H1 (cell line): ENCODE data around the gene RNF13. TPM values are rescaled to one million over a fixed set of nuclear protein-coding genes. Genes with fewer than 3 reads are reported as not detected.

Experiments used
- CTCF ChIA-PET: fragments of 300-600 bp; sonication (Branson Sonifier 250); formaldehyde crosslinking; loops from one replicate; lab custom pipeline; 2021; ENCODE audit not compliant: partially characterized antibody; lab: Charles Lee
- POLR2A ChIA-PET: fragments of 300-600 bp; sonication (Branson Sonifier 250); formaldehyde crosslinking; loops from one replicate; lab custom pipeline; 2021; ENCODE audit warnings: inconsistent platforms; ENCODE audit not compliant: partially characterized antibody; lab: Charles Lee
- DNase-seq, 2 experiments: peaks; one replicate each; pipeline versions ENCODE4 v3.0.0 to v3.0.0-alpha.2; 2010 to 2022; ENCODE audit warnings: low spot score in 2 of 2, low read depth in 1 of 2, mixed read lengths in 1 of 2
- FAIRE-seq: peaks from 2 replicates; lab custom pipeline; 2011; peaks lifted over from hg19 to GRCh38; lab: Jason Lieb, UNC
- H2AFZ ChIP-seq: 2 replicates; pipeline ENCODE4 v1.8.1; 2012; ENCODE audit warnings: low read length, inconsistent platforms
- H2AK5ac ChIP-seq: 2 replicates; pipeline ENCODE4 v1.6.1; 2013; ENCODE audit warnings: low read depth, low read length
- H2BK120ac ChIP-seq: replicated peaks from 2 replicates; pipeline ENCODE3; 2013; ENCODE audit warnings: low read depth, low read length, inconsistent platforms
- H2BK12ac ChIP-seq: 2 replicates; pipeline ENCODE4 v1.6.1; 2013; ENCODE audit warnings: low read depth, low read length
- H2BK15ac ChIP-seq: 2 replicates; pipeline ENCODE4 v1.6.1; 2013; ENCODE audit warnings: low read length
- H2BK20ac ChIP-seq: 2 replicates; pipeline ENCODE4 v1.6.1; 2013; ENCODE audit warnings: low read length
- H2BK5ac ChIP-seq: 2 replicates; pipeline ENCODE4 v1.6.1; 2013; ENCODE audit warnings: low read depth, low read length
- H3K14ac ChIP-seq: 2 replicates; pipeline ENCODE4 v1.6.1; 2013; ENCODE audit warnings: inconsistent platforms; ENCODE audit not compliant: insufficient read length
- H3K18ac ChIP-seq: 2 replicates; pipeline ENCODE4 v1.6.1; 2013; ENCODE audit warnings: low read length; ENCODE audit errors: extremely low read depth
- H3K23ac ChIP-seq: 2 replicates; pipeline ENCODE4 v1.6.1; 2013; ENCODE audit warnings: inconsistent platforms; ENCODE audit not compliant: insufficient read length
- H3K23me2 ChIP-seq: 2 replicates; pipeline ENCODE4 v1.6.1; 2013; ENCODE audit warnings: low read depth, low read length
- H3K27ac ChIP-seq: 2 replicates; pipeline ENCODE4 v1.6.1; 2011; ENCODE audit warnings: low read depth, low read length, inconsistent platforms
- H3K27me3 ChIP-seq, 4 experiments: replicated peaks in 1 of 4; 1 replicate in 1 of 4; 2 replicates in 3 of 4; pipeline versions ENCODE4 v1.6.1 to v1.8.1; 2011 to 2013; ENCODE audit warnings: low read length in 3 of 4, mild to moderate bottlenecking in 3 of 4, inconsistent platforms in 2 of 4, mixed read lengths in 2 of 4, moderate library complexity in 1 of 4; ENCODE audit not compliant: control insufficient read depth in 3 of 4, insufficient read depth in 3 of 4; ENCODE audit errors: extremely low read depth in 1 of 4
- H3K36me3 ChIP-seq, 4 experiments: 2 replicates each; pipeline versions ENCODE4 v1.6.1 to v1.8.1; 2011 to 2013; ENCODE audit warnings: mild to moderate bottlenecking in 4 of 4, low read length in 3 of 4, moderate library complexity in 2 of 4, control low read depth in 1 of 4, inconsistent platforms in 1 of 4; ENCODE audit not compliant: insufficient read depth in 4 of 4, control insufficient read depth in 2 of 4
- H3K4ac ChIP-seq: replicated peaks from 2 replicates; pipeline ENCODE3; 2013; ENCODE audit warnings: low read length, low read depth, mixed read lengths, inconsistent platforms; ENCODE audit not compliant: insufficient read length
- H3K4me1 ChIP-seq, 4 experiments: replicated peaks in 1 of 4; 1 replicate in 1 of 4; 2 replicates in 3 of 4; pipeline versions ENCODE4 v1.6.1 to v1.8.1; 2011 to 2013; ENCODE audit warnings: low read length in 3 of 4, inconsistent platforms in 2 of 4, mixed read lengths in 1 of 4; ENCODE audit not compliant: insufficient read depth in 4 of 4, control insufficient read depth in 3 of 4
- H3K4me2 ChIP-seq, 2 experiments: 2 replicates each; pipeline versions ENCODE4 v1.6.1 to v1.8.1; 2011 to 2013; ENCODE audit warnings: low read depth in 2 of 2, low read length in 2 of 2, control low read depth in 1 of 2, inconsistent platforms in 1 of 2, mild to moderate bottlenecking in 1 of 2; ENCODE audit not compliant: insufficient read depth in 1 of 2
- H3K4me3 ChIP-seq, 4 experiments: fragments of 200-600, 300-600 bp in 1 of 4; sonication (generic), shearing (Covaris generic), sonication (Bioruptor Twin) in 1 of 4; 2 replicates each; pipeline versions ENCODE4 v1.5.1 to v1.8.1; 2011 to 2016; ENCODE audit warnings: low read length in 4 of 4, low read depth in 3 of 4, control low read depth in 2 of 4, inconsistent platforms in 2 of 4, mild to moderate bottlenecking in 2 of 4, mixed read lengths in 1 of 4, moderate library complexity in 1 of 4; ENCODE audit not compliant: insufficient read depth in 2 of 4; ENCODE audit errors: extremely low read depth in 1 of 4
- H3K56ac ChIP-seq: replicated peaks from 2 replicates; pipeline ENCODE3; 2013; ENCODE audit warnings: low read depth, mild to moderate bottlenecking, mixed read lengths, low read length, inconsistent platforms; ENCODE audit not compliant: insufficient read length
- H3K79me1 ChIP-seq: 2 replicates; pipeline ENCODE4 v1.6.1; 2013; ENCODE audit warnings: low read depth, low read length, control low read depth
- H3K79me2 ChIP-seq, 2 experiments: 2 replicates each; pipeline versions ENCODE4 v1.6.1 to v1.8.1; 2012 to 2013; ENCODE audit warnings: low read length in 2 of 2, mild to moderate bottlenecking in 2 of 2, inconsistent platforms in 1 of 2; ENCODE audit not compliant: insufficient read depth in 2 of 2, control insufficient read depth in 1 of 2
- H3K9ac ChIP-seq, 4 experiments: replicated peaks in 1 of 4; 1 replicate in 1 of 4; 2 replicates in 3 of 4; pipeline versions ENCODE4 v1.6.1 to v1.8.1; 2011 to 2013; ENCODE audit warnings: low read depth in 3 of 4, low read length in 3 of 4, control low read depth in 2 of 4, mild to moderate bottlenecking in 2 of 4, moderate library complexity in 2 of 4, inconsistent platforms in 1 of 4; ENCODE audit errors: extremely low read depth in 1 of 4
- H3K9me3 ChIP-seq, 2 experiments: 2 replicates each; pipeline versions ENCODE4 v1.6.1 to v1.8.1; 2012 to 2013; ENCODE audit warnings: mild to moderate bottlenecking in 2 of 2, moderate library complexity in 2 of 2, control low read depth in 1 of 2, inconsistent platforms in 1 of 2, low read depth in 1 of 2, low read length in 1 of 2, mixed read lengths in 1 of 2; ENCODE audit not compliant: insufficient read depth in 2 of 2
- H4K20me1 ChIP-seq, 2 experiments: replicated peaks in 1 of 2; 2 replicates each; pipeline versions ENCODE3 to v1.8.1; 2011 to 2013; ENCODE audit warnings: inconsistent platforms in 2 of 2, low read length in 2 of 2, mild to moderate bottlenecking in 1 of 2; ENCODE audit not compliant: insufficient read depth in 2 of 2, control insufficient read depth in 1 of 2
- H4K5ac ChIP-seq: 2 replicates; pipeline ENCODE4 v1.6.1; 2013; ENCODE audit warnings: low read length, low read depth, mixed read lengths, inconsistent platforms; ENCODE audit not compliant: insufficient read length
- H4K8ac ChIP-seq: 2 replicates; pipeline ENCODE4 v1.8.0; 2013; ENCODE audit warnings: mild to moderate bottlenecking, moderate library complexity, low read length, inconsistent platforms; ENCODE audit not compliant: insufficient read depth; ENCODE audit errors: extremely low read depth
- H4K91ac ChIP-seq: replicated peaks from 2 replicates; pipeline ENCODE3; 2013; ENCODE audit warnings: low read length, mixed read lengths, inconsistent platforms; ENCODE audit not compliant: insufficient read length
- CBX8 ChIP-seq: fragments of 300-800, 300-1000 bp; sonication (generic); IDR thresholded peaks from 2 replicates; pipeline ENCODE4 v1.7.1; 2016; ENCODE audit warnings: low read depth, low read length, borderline replicate concordance
- GABPA ChIP-seq: IDR thresholded peaks from 2 replicates; pipeline ENCODE4 v1.6.1; 2011; ENCODE audit warnings: mild to moderate bottlenecking, low read length, moderate library complexity, borderline replicate concordance; ENCODE audit not compliant: insufficient read depth
- KDM5A ChIP-seq: fragments of 200-600 bp; IDR thresholded peaks from 2 replicates; pipeline ENCODE4 v1.7.1; 2012; ENCODE audit warnings: mild to moderate bottlenecking, low read length, inconsistent platforms, mixed read lengths
- POLR2A ChIP-seq, 2 experiments: IDR thresholded peaks; 1 replicate in 1 of 2; 2 replicates in 1 of 2; pipeline ENCODE4 v1.6.1; 2011; ENCODE audit warnings: low read depth in 2 of 2, low read length in 2 of 2, mild to moderate bottlenecking in 2 of 2; ENCODE audit errors: control extremely low read depth in 1 of 2
- TBP ChIP-seq: IDR thresholded peaks from 2 replicates; pipeline ENCODE4 v1.6.1; 2011; ENCODE audit warnings: low read depth, low read length, improper control_type of control experiment
- ZNF274 ChIP-seq: IDR thresholded peaks from 2 replicates; pipeline ENCODE4 v1.7.0; 2012; ENCODE audit warnings: low read length, borderline replicate concordance; ENCODE audit errors: extremely low read depth
- WGBS, 2 experiments: shearing (Covaris generic) in 1 of 2; methylation state at CpG; one replicate each; pipeline versions ENCODE4 v1.1.6 to v1.1.7; 2013 to 2015; ENCODE audit warnings: low lambda C conversion rate in 2 of 2, mixed read lengths in 2 of 2, inconsistent platforms in 1 of 2, low coverage in 1 of 2, missing lambda C conversion rate in 1 of 2; ENCODE audit not compliant: insufficient replicate concordance in 2 of 2, insufficient coverage in 1 of 2, insufficient read length in 1 of 2; ENCODE audit errors: extremely low coverage in 1 of 2, missing lambda C conversion rate in 1 of 2; 5-methylcytosine and 5-hydroxymethylcytosine counted together
- polyA plus RNA-seq, 7 experiments: library from polyadenylated mRNA; depleted of rRNA in 3 of 7; stranded (reverse) in 5 of 7; unstranded in 2 of 7; fragments of >200 nt in 5 of 7; fragments of 200-250 nt in 2 of 7; gene quantifications; 1 replicate in 5 of 7; 2 replicates in 1 of 7; 4 replicates in 1 of 7; pipeline versions ENCODE4 v1.2.1 to v1.2.3, GENCODE V29; 2011 to 2013; ENCODE audit warnings: missing spikeins in 2 of 7, mixed read lengths in 2 of 7
- total RNA-seq: library from RNA; stranded (reverse); fragmentation: NEBNext Ultra II Directional; extraction: Animal tissue kit (Norgen Biotek cat#: 25700); gene quantifications from 2 replicates; pipeline ENCODE4 v1.2.1, GENCODE V29; 2021

Gene RNF13
- total and polyA plus RNA-seq, 2 of the 8 experiments (the other 6 are each of a cell fraction or from before 2014, with no cell fraction given): 19.4 to 35.4 TPM

DNA sequence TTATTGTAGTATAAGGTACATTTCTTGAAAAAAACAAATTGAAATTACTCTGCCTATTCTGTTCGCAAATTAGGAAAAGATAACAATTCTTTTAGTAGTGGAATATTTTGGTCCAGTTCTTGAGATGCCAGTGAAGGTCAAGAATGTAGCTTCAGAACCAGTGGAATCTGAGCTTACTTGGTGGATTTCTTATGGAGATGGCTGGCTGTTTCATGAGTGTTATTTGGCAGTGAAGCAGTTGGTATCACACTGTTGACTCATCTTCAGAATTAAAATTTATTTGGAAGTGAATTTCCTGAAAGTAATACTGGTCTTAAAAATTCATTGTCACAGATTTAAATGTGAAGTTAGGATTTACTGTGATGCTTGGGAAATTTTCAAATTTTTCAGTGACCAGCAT lies 19.1 kb downstream of the RNF13 start:
- no peak overlapping the region for H3K4ac ChIP-seq
- H3K27ac ChIP-seq: no peak overlapping the region
- H3K9ac ChIP-seq: no peak overlapping the region
- H2BK5ac ChIP-seq: no peak overlapping the region
- H2BK15ac ChIP-seq: no peak overlapping the region
- no peak overlapping the region for H3K4me3 ChIP-seq
- POLR2A ChIA-PET: interaction anchor here (1.1 kb wide), 1 partner anchor 18 kb away, joined by 3 read pairs; no protein-coding TSS in a partner anchor
- H4K8ac ChIP-seq: no peak overlapping the region
- no peak overlapping the region for H4K91ac ChIP-seq
- no peaks in the 10 kb centered on the region for H3K4me1 ChIP-seq
- no peaks in the 10 kb centered on the region; the same call in 1 of the 2 replicates for H3K79me1 ChIP-seq
- FAIRE-seq (peak; percentile 13), DNase-seq (no peak)
- H3K23me2 ChIP-seq: no peaks in the 10 kb centered on the region
- no peak overlapping the region for H3K56ac ChIP-seq
- peaks cover 0 to 84% of the 10 kb centered on the region in 2 experiments for H3K79me2 ChIP-seq
- H2BK12ac ChIP-seq: no peak overlapping the region
- no peak overlapping the region for H3K14ac ChIP-seq
- CTCF ChIA-PET: interaction anchor here (0.6 to 1.5 kb wide), 2 partner anchors 9 to 140 kb away, joined by 3 to 5 read pairs; no protein-coding TSS in a partner anchor
- peaks cover 0 to 11% (median 2%) of the 10 kb centered on the region in 4 experiments; a peak in 3 of 8 replicates for H3K36me3 ChIP-seq
- H2AFZ ChIP-seq: no peak overlapping the region
- H2BK120ac ChIP-seq: no peak overlapping the region
- H4K20me1 ChIP-seq: no peaks in the 10 kb centered on the region
- no peaks in the 10 kb centered on the region for H3K27me3 ChIP-seq
- H3K9me3 ChIP-seq: peaks cover 26 to 40% of the 10 kb centered on the region in 2 experiments
- H2BK20ac ChIP-seq: no peak overlapping the region
- no peak overlapping the region for H3K18ac ChIP-seq
- H3K23ac ChIP-seq: no peak overlapping the region
- no peak overlapping the region for H3K4me2 ChIP-seq
- H4K5ac ChIP-seq: no peak overlapping the region
- 88% methylated on average over 1 of the region's 1 CpG; no CpG with 5 or more reads in 1 of the 2 experiments for WGBS, 2 experiments
- no peak overlapping the region for H2AK5ac ChIP-seq
- TF ChIP-seq TBP (no peak), ZNF274 (no peak), KDM5A (no peak), GABPA (no peak), CBX8 (no peak), POLR2A (IDR thresholded peaks at IDR 0.05; ENCODE audit: control extremely low read depth in 1 of 2, low read depth in 2 of 2, low read length in 2 of 2) (no peak)
